ENCODE data around the gene PLXNB1. TPM values are rescaled to one million over a fixed set of nuclear protein-coding genes. Genes with fewer than 3 reads are reported as not detected.

The PLXNB1 gene
- total RNA-seq, 1 donor, result 35.0 TPM

- DNase-seq (ENCODE audit: low read depth), result no peak
- TF ChIP-seq CTCF (IDR thresholded peaks at IDR 0.05; ENCODE audit: insufficient read depth, low read depth, low read length), result no peak
- no peak overlapping the region for H3K4me3 ChIP-seq (ENCODE audit: low read depth, low read length)
Observed at GRCh38 chr3:48356419-48356818, 73.5 kb downstream of the PLXNB1 start.

GRCh38 chr3:48353987-48354386 is 75.9 kb downstream of the PLXNB1 start:
- no peak for TF ChIP-seq CTCF (IDR thresholded peaks at IDR 0.05; ENCODE audit: insufficient read depth, low read depth, low read length)
- no peak for DNase-seq (ENCODE audit: low read depth)
- H3K4me3 ChIP-seq (ENCODE audit: low read depth, low read length), result no peak overlapping the region

Small RNA genes lying within 50 kb of the gene (small RNA-seq; reads per million reads assigned to genes)
- gene RN7SL321P, result not detected

Other genes starting within 250 kb of the PLXNB1 start
- 8.7 and 9.9 TPM in 2 replicates for gene CDC25A, start 241.7 kb downstream of the PLXNB1 start, total RNA-seq
- not detected in 2 replicates for gene CAMP, start 206.6 kb downstream of the PLXNB1 start, total RNA-seq
- gene ZNF589, start 189.0 kb downstream of the PLXNB1 start, total RNA-seq, result 3.9 and 4.7 TPM in 2 replicates
- 21.6 and 25.9 TPM in 2 replicates for gene NME6, start 128.7 kb downstream of the PLXNB1 start, total RNA-seq
- gene SPINK8, start 96.4 kb downstream of the PLXNB1 start, total RNA-seq, result not detected in 2 replicates
- gene FBXW12, start 57.9 kb downstream of the PLXNB1 start, total RNA-seq, result not detected in 2 replicates
- 15.5 and 21.2 TPM in 2 replicates for gene CCDC51, start 10.0 kb upstream of the PLXNB1 start, total RNA-seq
- 186 and 216 TPM in 2 replicates for gene TMA7, start 10.2 kb upstream of the PLXNB1 start, total RNA-seq
- 5.5 and 7.8 TPM in 2 replicates for gene ATRIP, start 16.7 kb upstream of the PLXNB1 start, total RNA-seq
- 113 and 121 TPM in 2 replicates for gene SHISA5, start 74.1 kb upstream of the PLXNB1 start, total RNA-seq
- gene PFKFB4, start 126.7 kb upstream of the PLXNB1 start, total RNA-seq, result 18.1 and 22.5 TPM in 2 replicates
- gene UCN2, start 133.7 kb upstream of the PLXNB1 start, total RNA-seq, result 6.0 and 11.9 TPM in 2 replicates
- 79.0 and 140 TPM in 2 replicates for gene COL7A1, start 165.2 kb upstream of the PLXNB1 start, total RNA-seq
- gene UQCRC1, start 179.6 kb upstream of the PLXNB1 start, total RNA-seq, result 405 and 418 TPM in 2 replicates
- not detected in 2 replicates for gene TMEM89, start 191.7 kb upstream of the PLXNB1 start, total RNA-seq
- 34.8 and 45.8 TPM in 2 replicates for gene SLC26A6, start 205.4 kb upstream of the PLXNB1 start, total RNA-seq
- 1.6 and 1.7 TPM in 2 replicates for gene CELSR3, start 232.8 kb upstream of the PLXNB1 start, total RNA-seq